Thyroid gland (tissue), 4 donors: ENCODE measurements around the gene TDRD1. TPM values are rescaled to one million over a fixed set of nuclear protein-coding genes. Genes with fewer than 3 reads are reported as not detected.

Source experiments
- DNase-seq, 2 donors: peaks; one replicate each; pipeline ENCODE4 v3.0.0-alpha.2; 2019
- H3K27ac ChIP-seq, 3 donors: fragments of 200-600 bp; sonication (generic); 1 replicate in 2 of 3; 2 replicates in 1 of 3; pipeline ENCODE4 v1.5.1; 2016 to 2019; ENCODE audit warnings: mild to moderate bottlenecking in 1 of 3, moderate library complexity in 1 of 3
- H3K27me3 ChIP-seq: fragments of 200-600 bp; sonication (generic); one replicate; pipeline ENCODE4 v1.5.1; 2019
- H3K36me3 ChIP-seq, 2 donors: fragments of 200-600 bp; sonication (generic); one replicate each; pipeline ENCODE4 v1.5.1; 2016 to 2019
- H3K4me1 ChIP-seq, 2 donors: fragments of 200-600 bp; sonication (generic); one replicate each; pipeline ENCODE4 v1.5.1; 2017 to 2019
- H3K4me3 ChIP-seq, 3 donors: fragments of 200-600 bp; sonication (generic); replicated peaks in 1 of 3; 1 replicate in 2 of 3; 2 replicates in 1 of 3; pipeline ENCODE4 v1.5.1; 2016; ENCODE audit warnings: mild to moderate bottlenecking in 1 of 3
- H3K9me3 ChIP-seq: fragments of 200-600 bp; sonication (generic); one replicate; pipeline ENCODE4 v1.5.1; 2017
- CTCF ChIP-seq, 6 experiments: fragments of 200-600 bp in 3 of 6; fragments of 450-650 bp in 3 of 6; sonication (generic) in 3 of 6; IDR thresholded peaks; one replicate each; pipeline ENCODE4 v1.5.1; 2016 to 2019; ENCODE audit warnings: antibody characterized with exemption in 6 of 6, mild to moderate bottlenecking in 2 of 6, inconsistent platforms in 1 of 6, moderate library complexity in 1 of 6
- POLR2A ChIP-seq, 2 donors: fragments of 450-650 bp; IDR thresholded peaks; one replicate each; pipeline ENCODE4 v1.6.1; 2017; ENCODE audit warnings: antibody characterized with exemption in 2 of 2, mild to moderate bottlenecking in 2 of 2, moderate library complexity in 1 of 2
- WGBS, 2 donors: methylation state at CpG; one replicate each; pipeline ENCODE4 v1.1.5; 2017; 5-methylcytosine and 5-hydroxymethylcytosine counted together
- intact Hi-C: fragments of 100-400 bp; cut with DNase I; formaldehyde crosslinking; loops from one replicate; pipeline ENCODE4 v1.15.1; 2023
- total RNA-seq, 4 donors: library from RNA; depleted of rRNA; stranded (reverse); fragments of >200 nt; gene quantifications; one replicate each; pipeline ENCODE4 v1.2.3, GENCODE V29; 2016

The TDRD1 gene
- total RNA-seq, 4 donors from 2014 or later, result 0.22 to 0.67 TPM; not detected in 2

DNA sequence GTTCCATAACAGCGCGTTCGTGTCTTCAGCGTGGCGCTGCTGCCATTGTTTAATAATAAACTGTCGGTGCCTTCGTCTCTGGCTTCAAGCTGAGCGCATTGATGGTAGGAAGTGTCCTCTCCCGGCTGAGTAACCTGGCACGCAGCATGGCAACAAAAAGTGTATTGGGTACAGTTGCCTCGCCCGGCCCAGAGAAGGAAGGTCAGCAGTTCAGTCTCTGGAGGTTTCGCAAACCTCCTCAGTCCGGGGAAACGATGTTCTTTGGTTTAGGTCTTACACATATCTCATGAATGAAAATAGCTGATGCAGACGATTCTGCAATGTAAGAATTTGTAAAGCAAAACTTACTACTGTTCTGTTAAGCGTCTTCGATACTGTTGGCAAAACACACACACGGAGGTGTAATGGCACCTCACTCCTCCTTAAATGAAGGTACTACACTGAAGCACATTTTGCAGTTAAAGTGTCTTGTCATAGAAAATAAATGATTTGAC is 4.4 kb upstream of the TDRD1 start:
- Histone ChIP-seq H3K27ac (peak overlapping the region in 2 of 3 donors; percentile 93 to 96), H3K9me3 (no peaks in the 10 kb centered on the region), H3K4me1 (peaks cover 0 to 6% of the 10 kb centered on the region in 2 donors), H3K27me3 (no peaks in the 10 kb centered on the region), H3K4me3 (peak overlapping the region; percentile 3 to 93 (median 93)), H3K36me3 (no peaks in the 10 kb centered on the region)
- peak; percentile 66 to 72 for DNase-seq
- no peak for TF ChIP-seq CTCF (IDR thresholded peaks at IDR 0.05)
- intact Hi-C loops, result no loop called here
- WGBS, 2 donors, result 5 to 9% methylated on average over 14 to 19 of the region's 19 CpGs

GRCh38 chr10:114175667-114176066 is 3.5 kb upstream of the TDRD1 start:
- H3K9me3 ChIP-seq, result no peaks in the 10 kb centered on the region
- TF ChIP-seq CTCF (IDR thresholded peaks at IDR 0.05) (no peak), POLR2A (IDR thresholded peaks at IDR 0.05) (no peak)
- 85 to 95% methylated on average over 1 of the region's 1 CpG for WGBS, 2 donors
- H3K27me3 ChIP-seq, result no peaks in the 10 kb centered on the region
- H3K4me1 ChIP-seq, result peaks cover 0 to 6% of the 10 kb centered on the region in 2 donors
- no peak overlapping the region for H3K4me3 ChIP-seq
- DNase-seq, result no peak
- no peaks in the 10 kb centered on the region for H3K36me3 ChIP-seq
- intact Hi-C loops, result no loop called here
- no peak overlapping the region for H3K27ac ChIP-seq

DNA sequence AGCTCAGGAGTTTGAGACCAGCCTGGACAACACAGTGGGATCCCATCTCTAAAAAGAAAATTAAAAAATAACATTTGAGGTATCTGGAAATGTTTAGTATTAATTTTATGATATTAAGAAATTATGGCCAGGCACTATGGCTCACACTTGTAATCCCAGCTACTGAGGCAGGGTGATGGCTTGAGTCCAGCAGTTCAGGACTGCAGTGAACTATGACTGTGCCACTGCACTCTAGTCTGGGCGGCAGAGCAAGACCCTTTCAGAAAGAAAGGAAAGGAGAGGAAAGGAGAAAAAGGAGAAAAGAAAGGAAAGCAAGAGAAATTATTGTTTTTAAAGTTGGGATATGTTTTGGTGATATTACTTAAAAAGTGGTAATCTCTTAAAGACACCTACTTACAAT is 2.6 kb upstream of the TDRD1 start:
- intact Hi-C loops, result no loop called here
- 57 to 58% methylated on average over 1 of the region's 1 CpG for WGBS, 2 donors
- H3K4me3 ChIP-seq, result no peak overlapping the region
- no peak overlapping the region for H3K27ac ChIP-seq
- DNase-seq, result peak; percentile 59 to 63
- TF ChIP-seq POLR2A (IDR thresholded peaks at IDR 0.05) (no peak), CTCF (IDR thresholded peaks at IDR 0.05) (no peak)
- no peaks in the 10 kb centered on the region for H3K9me3 ChIP-seq
- no peaks in the 10 kb centered on the region for H3K27me3 ChIP-seq
- peaks cover 0 to 6% of the 10 kb centered on the region in 2 donors for H3K4me1 ChIP-seq
- no peaks in the 10 kb centered on the region for H3K36me3 ChIP-seq

- no peak for DNase-seq
- no peak overlapping the region for H3K4me3 ChIP-seq
- whole genome bisulfite sequencing, 2 donors, result 77 to 82% methylated on average over 8 of the region's 8 CpGs
- H3K4me1 ChIP-seq, result no peaks in the 10 kb centered on the region
- H3K27me3 ChIP-seq, result no peaks in the 10 kb centered on the region
- TF ChIP-seq POLR2A (IDR thresholded peaks at IDR 0.05), result no peak
- TF ChIP-seq CTCF (IDR thresholded peaks at IDR 0.05), result no peak
- no peaks in the 10 kb centered on the region for H3K36me3 ChIP-seq
- intact Hi-C loops, result no loop called here
- no peak overlapping the region for H3K27ac ChIP-seq
- H3K9me3 ChIP-seq, result no peaks in the 10 kb centered on the region
Measured at GRCh38 chr10:114179747-114180146, 594 bp downstream of the TDRD1 start.

DNA sequence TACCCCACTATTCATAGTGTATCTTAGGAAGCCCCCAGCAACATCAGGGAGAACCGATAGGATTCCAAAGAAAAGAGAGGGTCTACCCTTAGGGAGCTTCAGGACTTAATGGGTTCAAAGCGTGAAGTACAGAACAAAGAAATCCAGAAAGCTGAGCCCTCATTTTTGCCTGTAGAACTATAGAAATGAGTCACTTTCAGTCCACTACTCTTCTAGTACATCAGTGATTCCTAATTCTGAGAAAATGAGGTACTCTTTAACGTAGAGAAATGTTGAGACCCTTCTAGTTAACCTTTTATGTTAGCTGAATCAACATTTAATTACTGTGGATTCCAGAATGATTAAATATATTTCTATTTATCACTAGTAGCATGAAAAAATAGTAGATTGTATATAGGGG is 1.8 kb downstream of the TDRD1 start:
- H3K4me1 ChIP-seq, result no peaks in the 10 kb centered on the region
- no peaks in the 10 kb centered on the region for H3K27me3 ChIP-seq
- no peak for TF ChIP-seq CTCF (IDR thresholded peaks at IDR 0.05)
- no peak for TF ChIP-seq POLR2A (IDR thresholded peaks at IDR 0.05)
- no peaks in the 10 kb centered on the region for H3K9me3 ChIP-seq
- intact Hi-C loops, result no loop called here
- no peaks in the 10 kb centered on the region for H3K36me3 ChIP-seq
- no peak overlapping the region for H3K4me3 ChIP-seq
- H3K27ac ChIP-seq, result no peak overlapping the region
- no peak for DNase-seq
- WGBS, 2 donors, result 86 to 93% methylated on average over 3 of the region's 3 CpGs
